WTC11 (cell line): ENCODE results near the gene PKM. TPM values are rescaled to one million over a fixed set of nuclear protein-coding genes. Genes with fewer than 3 reads are reported as not detected.
A peak's percentile ranks its signal among the peaks of the same experiment; 100 is the strongest.

Experiments used
- ATAC-seq: fragments of 200-7000 bp; cut with Tn5 transposase; 2 replicates; pipeline ENCODE4 v1.10.0; 2021; ENCODE audit warnings: mild to moderate bottlenecking, moderate library complexity
- CTCF ChIA-PET: fragments of 300-600 bp; sonication (Branson Sonifier 250); formaldehyde crosslinking; loops from one replicate; lab custom pipeline; 2021; ENCODE audit warnings: antibody characterized with exemption; lab: Charles Lee
- POLR2A ChIA-PET: fragments of 350-600 bp; sonication (Branson Sonifier 250); formaldehyde crosslinking; loops from one replicate; lab custom pipeline; 2021; ENCODE audit warnings: antibody characterized with exemption; lab: Charles Lee
- DNase-seq: peaks from one replicate; pipeline ENCODE4 v3.0.0; 2021; ENCODE audit warnings: low spot score
- H3K27ac Mint-ChIP-seq: 2 replicates; pipeline ENCODE4 v1.8.0; 2021; ENCODE audit warnings: mixed read lengths
- H3K27me3 Mint-ChIP-seq: 2 replicates; pipeline ENCODE4 v1.8.0; 2021; ENCODE audit warnings: low read depth, mild to moderate bottlenecking, moderate library complexity, mixed read lengths
- H3K36me3 Mint-ChIP-seq: 2 replicates; pipeline ENCODE4 v1.8.0; 2021; ENCODE audit warnings: mixed read lengths
- H3K4me1 Mint-ChIP-seq: 2 replicates; pipeline ENCODE4 v1.8.0; 2022; ENCODE audit warnings: mixed read lengths
- H3K4me3 Mint-ChIP-seq: 2 replicates; pipeline ENCODE4 v1.8.0; 2021; ENCODE audit warnings: mild to moderate bottlenecking, moderate library complexity, mixed read lengths
- H3K9me3 Mint-ChIP-seq: 2 replicates; pipeline ENCODE4 v1.8.0; 2021; ENCODE audit warnings: mixed read lengths
- ATF1 ChIP-seq: sonication (generic); formaldehyde crosslinking; IDR thresholded peaks from 2 replicates; pipeline ENCODE4 v1.8.1; 2023; ENCODE audit warnings: mild to moderate bottlenecking, moderate library complexity, missing genetic modification reagents
- CREM ChIP-seq: sonication (generic); formaldehyde crosslinking; IDR thresholded peaks from 2 replicates; pipeline ENCODE4 v1.8.1; 2022; ENCODE audit warnings: mild to moderate bottlenecking, missing genetic modification reagents, moderate library complexity
- E2F5 ChIP-seq: sonication (generic); formaldehyde crosslinking; IDR thresholded peaks from 2 replicates; pipeline ENCODE4 v1.8.1; 2022; ENCODE audit warnings: mild to moderate bottlenecking, moderate library complexity, missing genetic modification reagents
- ELF4 ChIP-seq: sonication (generic); formaldehyde crosslinking; IDR thresholded peaks from 2 replicates; pipeline ENCODE4 v1.8.1; 2022; ENCODE audit warnings: low read depth, mild to moderate bottlenecking, moderate library complexity, missing genetic modification reagents
- EMX1 ChIP-seq: fragments of 250-450 bp; sonication (Bioruptor Pico); IDR thresholded peaks from 2 replicates; pipeline ENCODE4 v1.8.0; 2021; ENCODE audit warnings: mild to moderate bottlenecking
- ESRRA ChIP-seq: sonication (generic); formaldehyde crosslinking; IDR thresholded peaks from 2 replicates; pipeline ENCODE4 v1.8.1; 2022; ENCODE audit warnings: mild to moderate bottlenecking, missing genetic modification reagents, borderline replicate concordance
- FOXJ3 ChIP-seq: sonication (generic); formaldehyde crosslinking; IDR thresholded peaks from 2 replicates; pipeline ENCODE4 v1.9.0; 2021; ENCODE audit warnings: missing genetic modification reagents, mild to moderate bottlenecking, borderline replicate concordance
- FOXP1 ChIP-seq: sonication (generic); formaldehyde crosslinking; IDR thresholded peaks from 2 replicates; pipeline ENCODE4 v1.8.0; 2022; ENCODE audit warnings: missing genetic modification reagents, mild to moderate bottlenecking, moderate library complexity, borderline replicate concordance
- FOXP4 ChIP-seq: sonication (generic); formaldehyde crosslinking; IDR thresholded peaks from 2 replicates; pipeline ENCODE4 v1.8.0; 2022; ENCODE audit warnings: mild to moderate bottlenecking, missing genetic modification reagents
- JAZF1 ChIP-seq: fragments of 250-450 bp; sonication (Bioruptor Pico); IDR thresholded peaks from 2 replicates; pipeline ENCODE4 v1.9.0; 2021; ENCODE audit warnings: moderate library complexity, mild to moderate bottlenecking, inconsistent platforms
- KAT7 ChIP-seq: sonication (generic); formaldehyde crosslinking; IDR thresholded peaks from 2 replicates; pipeline ENCODE4 v1.8.1; 2023; ENCODE audit warnings: missing genetic modification reagents, mild to moderate bottlenecking, borderline replicate concordance
- NFYB ChIP-seq: sonication (generic); formaldehyde crosslinking; conservative IDR thresholded peaks from 2 replicates; pipeline ENCODE4 v1.8.0; 2022; ENCODE audit warnings: low read depth, missing genetic modification reagents
- PRRX2 ChIP-seq: fragments of 250-450 bp; sonication (Bioruptor Pico); IDR thresholded peaks from 2 replicates; pipeline ENCODE4 v1.8.0; 2021; ENCODE audit warnings: mild to moderate bottlenecking
- TCF7 ChIP-seq: sonication (generic); formaldehyde crosslinking; IDR thresholded peaks from 2 replicates; pipeline ENCODE4 v1.8.0; 2022; ENCODE audit warnings: mild to moderate bottlenecking, low read depth, missing genetic modification reagents, moderate library complexity
- TP53 ChIP-seq: sonication (generic); formaldehyde crosslinking; IDR thresholded peaks from 2 replicates; pipeline ENCODE4 v1.8.1; 2023; ENCODE audit warnings: mild to moderate bottlenecking, missing genetic modification reagents
- ZBTB43 ChIP-seq: sonication (generic); formaldehyde crosslinking; IDR thresholded peaks from 2 replicates; pipeline ENCODE4 v1.8.1; 2023; ENCODE audit warnings: mild to moderate bottlenecking, missing genetic modification reagents
- ZNF396 ChIP-seq: fragments of 250-450 bp; sonication (Bioruptor Pico); IDR thresholded peaks from 2 replicates; pipeline ENCODE4 v1.8.0; 2021; ENCODE audit warnings: mild to moderate bottlenecking, moderate library complexity, borderline replicate concordance
- ZNF416 ChIP-seq: fragments of 250-450 bp; sonication (Bioruptor Pico); IDR thresholded peaks from 2 replicates; pipeline ENCODE4 v1.9.0; 2021; ENCODE audit warnings: mild to moderate bottlenecking, inconsistent platforms
- total RNA-seq: library from RNA; stranded (reverse); gene quantifications from 3 replicates; pipeline ENCODE4 v1.2.3, GENCODE V29; 2021
- TF ChIP-seq, protein P1 (sequence below): sonication (generic); formaldehyde crosslinking; IDR thresholded peaks from 2 replicates; pipeline ENCODE4 v1.8.1; 2023; ENCODE audit warnings: mild to moderate bottlenecking, moderate library complexity, missing genetic modification reagents
- TF ChIP-seq, protein P2 (sequence below): fragments of 250-450 bp; sonication (Bioruptor Pico); IDR thresholded peaks from 2 replicates; pipeline ENCODE4 v1.9.0; 2021; ENCODE audit warnings: mild to moderate bottlenecking, borderline replicate concordance

Gene PKM
- total RNA-seq, 1 experiment from 2014 or later = 858 TPM

DNA sequence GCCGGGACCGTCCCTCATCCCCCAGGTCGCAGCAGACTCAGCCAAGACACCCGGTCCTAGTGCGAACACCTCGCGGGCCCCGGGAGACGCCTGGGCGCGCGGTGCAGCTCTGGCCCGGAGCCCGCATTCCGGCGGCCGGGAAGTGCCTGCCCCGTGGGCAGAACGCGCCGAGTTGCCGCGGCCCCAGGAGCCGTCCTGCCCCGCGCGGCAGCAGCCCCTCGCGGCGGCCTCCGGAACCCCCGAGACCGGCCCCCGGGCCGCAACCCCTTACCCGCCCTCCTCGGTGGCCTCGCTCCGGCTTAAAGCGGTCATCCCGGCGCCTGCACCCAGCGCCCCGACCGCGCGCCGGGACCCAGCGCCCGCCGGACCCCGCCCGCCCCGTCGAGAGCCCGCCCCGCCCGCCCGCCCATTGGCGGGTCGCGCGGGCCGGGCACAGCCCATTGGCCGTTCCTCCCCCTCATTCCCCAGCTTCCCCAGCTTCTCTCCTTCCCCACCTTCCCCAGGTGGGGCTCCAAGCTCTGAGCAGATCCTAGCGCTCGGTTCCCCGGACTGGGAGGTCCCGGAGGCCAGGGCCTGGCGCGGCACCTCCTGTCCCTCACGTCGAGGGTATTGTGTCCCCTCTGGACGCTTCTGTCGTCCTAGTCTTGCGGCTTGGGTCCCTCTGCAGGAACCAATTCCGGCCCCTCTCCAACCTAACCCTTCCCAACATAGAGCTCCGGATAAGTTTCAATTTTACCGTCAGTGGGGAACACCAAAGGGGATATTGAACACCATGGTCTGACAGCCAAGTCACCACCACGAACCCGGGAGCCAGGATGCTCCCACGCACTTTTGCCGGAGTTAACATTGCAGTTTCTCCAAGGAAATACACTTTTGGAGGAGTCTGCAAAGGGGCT is 33.3 kb downstream of the PKM start, which contains the start of gene GRAMD2A (continued):
- 0 out of 2 replicates have a peak, but pooled peaks have one; percentile 24 for TF ChIP-seq ZNF416 (CRISPR knock-in tag)
- TF ChIP-seq, protein P1, sequence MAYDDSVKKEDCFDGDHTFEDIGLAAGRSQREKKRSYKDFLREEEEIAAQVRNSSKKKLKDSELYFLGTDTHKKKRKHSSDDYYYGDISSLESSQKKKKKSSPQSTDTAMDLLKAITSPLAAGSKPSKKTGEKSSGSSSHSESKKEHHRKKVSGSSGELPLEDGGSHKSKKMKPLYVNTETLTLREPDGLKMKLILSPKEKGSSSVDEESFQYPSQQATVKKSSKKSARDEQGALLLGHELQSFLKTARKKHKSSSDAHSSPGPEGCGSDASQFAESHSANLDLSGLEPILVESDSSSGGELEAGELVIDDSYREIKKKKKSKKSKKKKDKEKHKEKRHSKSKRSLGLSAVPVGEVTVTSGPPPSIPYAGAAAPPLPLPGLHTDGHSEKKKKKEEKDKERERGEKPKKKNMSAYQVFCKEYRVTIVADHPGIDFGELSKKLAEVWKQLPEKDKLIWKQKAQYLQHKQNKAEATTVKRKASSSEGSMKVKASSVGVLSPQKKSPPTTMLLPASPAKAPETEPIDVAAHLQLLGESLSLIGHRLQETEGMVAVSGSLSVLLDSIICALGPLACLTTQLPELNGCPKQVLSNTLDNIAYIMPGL (CRISPR knock-in tag) = peak; percentile 17; the same call in 1 of the 2 replicates
- TF ChIP-seq PRRX2 = peak; percentile 76
- 0 out of 2 replicates have a peak, but pooled peaks have one; percentile 25 for TF ChIP-seq E2F5
- TF ChIP-seq FOXP1 = 0 out of 2 replicates have a peak, but pooled peaks have one; percentile 25

GRCh38 chr15:72197041-72197459 is 33.9 kb downstream of the PKM start:
- Mint-ChIP-seq H3K4me3 (peak overlapping the region; percentile 77), H3K4me1 (peaks cover 42% of the 10 kb centered on the region), H3K9me3 (no peaks in the 10 kb centered on the region), H3K27me3 (peaks cover 31% of the 10 kb centered on the region), H3K36me3 (peaks cover 35% of the 10 kb centered on the region), H3K27ac (no peak overlapping the region)
- TF ChIP-seq TP53 (CRISPR knock-in tag) (no peak), FOXP4 (CRISPR knock-in tag) (0 out of 2 replicates have a peak, but pooled peaks have one; percentile 35), PRRX2 (no peak), FOXP1 (peak; percentile 10; the same call in 1 of the 2 replicates)
- ChIA-PET POLR2A (interaction anchor here (1.4 to 1.5 kb wide), 2 partner anchors 23 to 30 kb away, joined by 4 read pairs; no protein-coding TSS in a partner anchor), CTCF (interaction anchor here (1.1 to 2.7 kb wide), 7 partner anchors 9 to 88 kb away, joined by 3 to 19 read pairs (median 6); no protein-coding TSS in a partner anchor)
- ATAC-seq (peak; percentile 12), DNase-seq (peak; percentile 49)

GRCh38 chr15:72196409-72197040 is 34.5 kb downstream of the PKM start:
- DNase-seq (no peak), ATAC-seq (no peak)
- CTCF ChIA-PET = interaction anchor here (1.1 to 2.2 kb wide), 4 partner anchors 8 to 89 kb away, joined by 3 to 19 read pairs (median 4); no protein-coding TSS in a partner anchor
- POLR2A ChIA-PET = no interaction called here
- Mint-ChIP-seq H3K4me1 (peaks cover 42% of the 10 kb centered on the region), H3K9me3 (no peaks in the 10 kb centered on the region), H3K27ac (no peak overlapping the region), H3K36me3 (peaks cover 30% of the 10 kb centered on the region), H3K4me3 (peak overlapping the region; percentile 77), H3K27me3 (peaks cover 31% of the 10 kb centered on the region)
- TF ChIP-seq NFYB (CRISPR knock-in tag) = no peak
- TF ChIP-seq ZNF396 (CRISPR knock-in tag) = no peak
- no peak for TF ChIP-seq TCF7 (CRISPR knock-in tag)
- TF ChIP-seq KAT7 (CRISPR knock-in tag) = no peak
- no peak for TF ChIP-seq ATF1
- TF ChIP-seq EMX1 (CRISPR knock-in tag) = no peak
- TF ChIP-seq TP53 (CRISPR knock-in tag) = no peak
- no peak for TF ChIP-seq FOXJ3
- TF ChIP-seq, protein P2, sequence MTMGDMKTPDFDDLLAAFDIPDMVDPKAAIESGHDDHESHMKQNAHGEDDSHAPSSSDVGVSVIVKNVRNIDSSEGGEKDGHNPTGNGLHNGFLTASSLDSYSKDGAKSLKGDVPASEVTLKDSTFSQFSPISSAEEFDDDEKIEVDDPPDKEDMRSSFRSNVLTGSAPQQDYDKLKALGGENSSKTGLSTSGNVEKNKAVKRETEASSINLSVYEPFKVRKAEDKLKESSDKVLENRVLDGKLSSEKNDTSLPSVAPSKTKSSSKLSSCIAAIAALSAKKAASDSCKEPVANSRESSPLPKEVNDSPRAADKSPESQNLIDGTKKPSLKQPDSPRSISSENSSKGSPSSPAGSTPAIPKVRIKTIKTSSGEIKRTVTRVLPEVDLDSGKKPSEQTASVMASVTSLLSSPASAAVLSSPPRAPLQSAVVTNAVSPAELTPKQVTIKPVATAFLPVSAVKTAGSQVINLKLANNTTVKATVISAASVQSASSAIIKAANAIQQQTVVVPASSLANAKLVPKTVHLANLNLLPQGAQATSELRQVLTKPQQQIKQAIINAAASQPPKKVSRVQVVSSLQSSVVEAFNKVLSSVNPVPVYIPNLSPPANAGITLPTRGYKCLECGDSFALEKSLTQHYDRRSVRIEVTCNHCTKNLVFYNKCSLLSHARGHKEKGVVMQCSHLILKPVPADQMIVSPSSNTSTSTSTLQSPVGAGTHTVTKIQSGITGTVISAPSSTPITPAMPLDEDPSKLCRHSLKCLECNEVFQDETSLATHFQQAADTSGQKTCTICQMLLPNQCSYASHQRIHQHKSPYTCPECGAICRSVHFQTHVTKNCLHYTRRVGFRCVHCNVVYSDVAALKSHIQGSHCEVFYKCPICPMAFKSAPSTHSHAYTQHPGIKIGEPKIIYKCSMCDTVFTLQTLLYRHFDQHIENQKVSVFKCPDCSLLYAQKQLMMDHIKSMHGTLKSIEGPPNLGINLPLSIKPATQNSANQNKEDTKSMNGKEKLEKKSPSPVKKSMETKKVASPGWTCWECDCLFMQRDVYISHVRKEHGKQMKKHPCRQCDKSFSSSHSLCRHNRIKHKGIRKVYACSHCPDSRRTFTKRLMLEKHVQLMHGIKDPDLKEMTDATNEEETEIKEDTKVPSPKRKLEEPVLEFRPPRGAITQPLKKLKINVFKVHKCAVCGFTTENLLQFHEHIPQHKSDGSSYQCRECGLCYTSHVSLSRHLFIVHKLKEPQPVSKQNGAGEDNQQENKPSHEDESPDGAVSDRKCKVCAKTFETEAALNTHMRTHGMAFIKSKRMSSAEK = no peak
- no peak for TF ChIP-seq ZBTB43 (CRISPR knock-in tag)
- no peak for TF ChIP-seq ELF4 (CRISPR knock-in tag)
- no peak for TF ChIP-seq CREM (CRISPR knock-in tag)
- TF ChIP-seq ESRRA (CRISPR knock-in tag) = no peak
- no peak for TF ChIP-seq JAZF1
